ENCODE results near the gene NEIL3.

NEIL3 gene

DNA sequence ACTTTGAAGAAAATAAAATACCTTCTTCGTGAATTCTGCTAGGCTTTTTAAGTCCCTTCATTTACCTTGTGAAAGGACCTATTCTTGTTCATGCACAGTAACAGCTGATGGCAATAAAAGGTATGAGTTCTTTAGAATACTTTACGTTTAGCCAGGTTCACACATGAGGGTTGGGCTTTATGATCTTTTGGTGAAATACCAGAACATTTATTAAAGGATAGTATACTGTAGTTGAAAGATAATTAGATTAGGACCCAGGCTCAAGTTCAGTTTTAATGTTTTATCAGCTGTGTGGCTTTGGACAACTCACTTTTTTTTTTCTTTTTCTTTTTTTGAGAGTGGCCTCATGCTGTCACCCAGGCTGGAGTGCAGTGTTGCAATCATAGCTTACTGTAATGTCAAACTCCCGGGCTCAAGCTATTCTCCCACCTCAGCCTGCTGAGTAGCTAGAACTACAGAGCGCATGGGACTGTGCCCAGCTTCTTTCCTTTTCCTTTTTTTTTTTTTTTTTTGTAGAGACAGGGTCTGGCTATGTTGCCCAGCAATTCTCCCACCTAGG lies 28.2 kb upstream of the NEIL3 start:
- H3K4me3 ChIP-seq (ENCODE audit: insufficient read depth, low read depth, low read length, poor library complexity, severe bottlenecking), result no peak overlapping the region
- H3K4me1 ChIP-seq (ENCODE audit: control insufficient read depth, insufficient read depth, low read length, poor library complexity, severe bottlenecking), result no peaks in the 10 kb centered on the region
- no peak for DNase-seq
- no peaks in the 10 kb centered on the region for H3K27me3 ChIP-seq (replicated peaks; ENCODE audit: control insufficient read depth, insufficient read depth, low read length, poor library complexity, severe bottlenecking)
- no peaks in the 10 kb centered on the region for H3K9me3 ChIP-seq (ENCODE audit: control insufficient read depth, low read length)
- no peaks in the 10 kb centered on the region for H3K36me3 ChIP-seq (ENCODE audit: control insufficient read depth, insufficient read depth, low read length)
- no peak overlapping the region for H3K27ac ChIP-seq (ENCODE audit: insufficient read depth, low read length, poor library complexity, severe bottlenecking)

DNA sequence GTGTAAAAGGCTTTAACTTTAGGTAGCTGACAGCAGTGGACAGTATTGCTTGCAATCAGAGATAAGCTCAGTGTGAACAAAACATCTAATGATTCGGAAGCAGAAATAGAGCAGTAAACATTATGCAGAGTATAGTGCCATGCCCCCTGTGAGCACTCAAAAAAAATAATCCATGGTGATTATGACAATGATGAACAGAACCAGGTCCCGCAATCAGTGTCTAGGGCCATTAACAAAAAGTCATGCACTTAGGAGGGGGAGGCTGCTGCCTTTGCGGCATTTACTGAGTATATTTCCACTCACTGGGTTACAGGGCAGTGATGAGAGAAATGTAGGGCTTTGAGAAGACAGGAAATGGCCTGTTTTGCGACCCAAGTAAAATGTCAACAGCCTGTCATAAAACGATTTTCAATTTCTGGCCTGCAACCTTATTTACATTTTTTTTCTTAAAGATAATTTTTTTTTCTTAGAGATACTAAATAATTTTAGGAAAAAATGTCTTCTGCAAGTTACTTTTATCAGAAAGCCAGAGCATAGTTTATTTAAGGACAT lies 27.3 kb upstream of the NEIL3 start:
- no peak for DNase-seq
- Histone ChIP-seq H3K27ac (ENCODE audit: insufficient read depth, low read length, poor library complexity, severe bottlenecking) (no peak overlapping the region), H3K27me3 (replicated peaks; ENCODE audit: control insufficient read depth, insufficient read depth, low read length, poor library complexity, severe bottlenecking) (no peaks in the 10 kb centered on the region), H3K9me3 (ENCODE audit: control insufficient read depth, low read length) (no peaks in the 10 kb centered on the region), H3K4me1 (ENCODE audit: control insufficient read depth, insufficient read depth, low read length, poor library complexity, severe bottlenecking) (no peaks in the 10 kb centered on the region), H3K4me3 (ENCODE audit: insufficient read depth, low read depth, low read length, poor library complexity, severe bottlenecking) (no peak overlapping the region), H3K36me3 (ENCODE audit: control insufficient read depth, insufficient read depth, low read length) (no peaks in the 10 kb centered on the region)

GRCh38 chr4:177283167-177283566 lies 26.5 kb upstream of the NEIL3 start:
- Histone ChIP-seq H3K27ac (ENCODE audit: insufficient read depth, low read length, poor library complexity, severe bottlenecking) (no peak overlapping the region), H3K27me3 (replicated peaks; ENCODE audit: control insufficient read depth, insufficient read depth, low read length, poor library complexity, severe bottlenecking) (no peaks in the 10 kb centered on the region), H3K4me1 (ENCODE audit: control insufficient read depth, insufficient read depth, low read length, poor library complexity, severe bottlenecking) (no peaks in the 10 kb centered on the region), H3K4me3 (ENCODE audit: insufficient read depth, low read depth, low read length, poor library complexity, severe bottlenecking) (no peak overlapping the region), H3K36me3 (ENCODE audit: control insufficient read depth, insufficient read depth, low read length) (no peaks in the 10 kb centered on the region), H3K9me3 (ENCODE audit: control insufficient read depth, low read length) (no peaks in the 10 kb centered on the region)
- DNase-seq, result no peak

DNA sequence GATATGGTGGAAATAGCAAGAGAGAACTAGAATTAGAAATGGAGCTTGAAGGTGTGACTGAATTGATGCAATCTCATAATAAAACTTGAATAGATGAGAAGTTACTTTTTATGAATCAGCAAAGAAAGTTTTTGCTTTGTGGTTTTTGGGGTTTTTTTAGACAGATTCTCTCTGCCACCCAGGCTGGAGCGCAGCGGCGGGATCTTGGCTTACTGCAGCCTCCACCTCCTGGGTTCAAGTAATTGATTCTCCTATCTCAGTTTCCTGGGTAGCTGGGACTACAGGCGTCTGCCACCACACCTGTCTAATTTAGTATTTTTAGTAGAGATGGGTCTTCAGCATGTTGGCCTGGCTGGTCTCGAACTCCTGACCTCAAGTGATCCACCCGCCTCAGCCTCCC lies 23.7 kb upstream of the NEIL3 start:
- no peak for DNase-seq
- Histone ChIP-seq H3K36me3 (ENCODE audit: control insufficient read depth, insufficient read depth, low read length) (no peaks in the 10 kb centered on the region), H3K4me3 (ENCODE audit: insufficient read depth, low read depth, low read length, poor library complexity, severe bottlenecking) (no peak overlapping the region), H3K27ac (ENCODE audit: insufficient read depth, low read length, poor library complexity, severe bottlenecking) (no peak overlapping the region), H3K4me1 (ENCODE audit: control insufficient read depth, insufficient read depth, low read length, poor library complexity, severe bottlenecking) (no peaks in the 10 kb centered on the region), H3K9me3 (ENCODE audit: control insufficient read depth, low read length) (no peaks in the 10 kb centered on the region), H3K27me3 (replicated peaks; ENCODE audit: control insufficient read depth, insufficient read depth, low read length, poor library complexity, severe bottlenecking) (no peaks in the 10 kb centered on the region)

GRCh38 chr4:177287255-177287654 lies 22.4 kb upstream of the NEIL3 start:
- Histone ChIP-seq H3K27ac (ENCODE audit: insufficient read depth, low read length, poor library complexity, severe bottlenecking) (no peak overlapping the region), H3K36me3 (ENCODE audit: control insufficient read depth, insufficient read depth, low read length) (no peaks in the 10 kb centered on the region), H3K4me3 (ENCODE audit: insufficient read depth, low read depth, low read length, poor library complexity, severe bottlenecking) (no peak overlapping the region), H3K4me1 (ENCODE audit: control insufficient read depth, insufficient read depth, low read length, poor library complexity, severe bottlenecking) (no peaks in the 10 kb centered on the region), H3K27me3 (replicated peaks; ENCODE audit: control insufficient read depth, insufficient read depth, low read length, poor library complexity, severe bottlenecking) (no peaks in the 10 kb centered on the region), H3K9me3 (ENCODE audit: control insufficient read depth, low read length) (no peaks in the 10 kb centered on the region)
- DNase-seq, result no peak

- Histone ChIP-seq H3K4me1 (ENCODE audit: control insufficient read depth, insufficient read depth, low read length, poor library complexity, severe bottlenecking) (no peaks in the 10 kb centered on the region), H3K27ac (ENCODE audit: insufficient read depth, low read length, poor library complexity, severe bottlenecking) (no peak overlapping the region)
- DNase-seq, result no peak
Measured at GRCh38 chr4:177288335-177288734, 21.3 kb upstream of the NEIL3 start.

DNA sequence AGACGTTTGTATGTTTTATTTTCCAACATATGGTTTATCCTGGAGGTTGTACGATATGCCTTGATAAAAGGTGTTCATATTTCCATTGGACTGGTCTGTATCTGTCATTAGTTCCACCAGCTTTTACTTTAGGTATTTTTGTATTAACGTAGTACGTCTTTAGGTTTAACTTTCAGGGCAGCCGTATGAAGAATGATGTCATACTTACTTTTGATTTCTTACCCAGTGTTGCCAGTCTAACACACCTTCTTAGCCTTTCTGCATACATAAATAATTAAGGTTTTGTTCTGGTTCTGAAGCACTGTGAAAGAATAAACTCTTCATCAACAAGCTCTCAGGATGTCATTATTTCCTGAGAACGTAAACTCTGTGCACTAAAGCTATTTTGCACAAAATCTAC lies 18.9 kb upstream of the NEIL3 start:
- Histone ChIP-seq H3K4me3 (ENCODE audit: insufficient read depth, low read depth, low read length, poor library complexity, severe bottlenecking) (no peak overlapping the region), H3K9me3 (ENCODE audit: control insufficient read depth, low read length) (no peaks in the 10 kb centered on the region), H3K36me3 (ENCODE audit: control insufficient read depth, insufficient read depth, low read length) (no peaks in the 10 kb centered on the region), H3K27ac (ENCODE audit: insufficient read depth, low read length, poor library complexity, severe bottlenecking) (no peak overlapping the region), H3K4me1 (ENCODE audit: control insufficient read depth, insufficient read depth, low read length, poor library complexity, severe bottlenecking) (no peaks in the 10 kb centered on the region), H3K27me3 (replicated peaks; ENCODE audit: control insufficient read depth, insufficient read depth, low read length, poor library complexity, severe bottlenecking) (no peaks in the 10 kb centered on the region)
- DNase-seq, result no peak

More at GRCh38 chr4:177288335-177288734, 21.3 kb upstream of the NEIL3 start:
- no peak overlapping the region for H3K4me3 ChIP-seq (ENCODE audit: insufficient read depth, low read depth, low read length, poor library complexity, severe bottlenecking)
- H3K36me3 ChIP-seq (ENCODE audit: control insufficient read depth, insufficient read depth, low read length), result no peaks in the 10 kb centered on the region
- no peaks in the 10 kb centered on the region for H3K27me3 ChIP-seq (replicated peaks; ENCODE audit: control insufficient read depth, insufficient read depth, low read length, poor library complexity, severe bottlenecking)
- H3K9me3 ChIP-seq (ENCODE audit: control insufficient read depth, low read length), result no peaks in the 10 kb centered on the region

- no peaks in the 10 kb centered on the region for H3K36me3 ChIP-seq (ENCODE audit: control insufficient read depth, insufficient read depth, low read length)
- H3K9me3 ChIP-seq (ENCODE audit: control insufficient read depth, low read length), result no peaks in the 10 kb centered on the region
- no peaks in the 10 kb centered on the region for H3K4me1 ChIP-seq (ENCODE audit: control insufficient read depth, insufficient read depth, low read length, poor library complexity, severe bottlenecking)
- no peak overlapping the region for H3K4me3 ChIP-seq (ENCODE audit: insufficient read depth, low read depth, low read length, poor library complexity, severe bottlenecking)
- no peaks in the 10 kb centered on the region for H3K27me3 ChIP-seq (replicated peaks; ENCODE audit: control insufficient read depth, insufficient read depth, low read length, poor library complexity, severe bottlenecking)
- H3K27ac ChIP-seq (ENCODE audit: insufficient read depth, low read length, poor library complexity, severe bottlenecking), result no peak overlapping the region
- DNase-seq, result no peak
Measured at GRCh38 chr4:177292171-177292570, 17.5 kb upstream of the NEIL3 start.

- no peaks in the 10 kb centered on the region for H3K9me3 ChIP-seq (ENCODE audit: control insufficient read depth, low read length)
- no peaks in the 10 kb centered on the region for H3K4me1 ChIP-seq (ENCODE audit: control insufficient read depth, insufficient read depth, low read length, poor library complexity, severe bottlenecking)
- DNase-seq, result no peak
- H3K27me3 ChIP-seq (replicated peaks; ENCODE audit: control insufficient read depth, insufficient read depth, low read length, poor library complexity, severe bottlenecking), result no peaks in the 10 kb centered on the region
- no peak overlapping the region for H3K27ac ChIP-seq (ENCODE audit: insufficient read depth, low read length, poor library complexity, severe bottlenecking)
- H3K36me3 ChIP-seq (ENCODE audit: control insufficient read depth, insufficient read depth, low read length), result no peaks in the 10 kb centered on the region
- no peak overlapping the region for H3K4me3 ChIP-seq (ENCODE audit: insufficient read depth, low read depth, low read length, poor library complexity, severe bottlenecking)
Measured at GRCh38 chr4:177293208-177294033, 16.3 kb upstream of the NEIL3 start.

DNA sequence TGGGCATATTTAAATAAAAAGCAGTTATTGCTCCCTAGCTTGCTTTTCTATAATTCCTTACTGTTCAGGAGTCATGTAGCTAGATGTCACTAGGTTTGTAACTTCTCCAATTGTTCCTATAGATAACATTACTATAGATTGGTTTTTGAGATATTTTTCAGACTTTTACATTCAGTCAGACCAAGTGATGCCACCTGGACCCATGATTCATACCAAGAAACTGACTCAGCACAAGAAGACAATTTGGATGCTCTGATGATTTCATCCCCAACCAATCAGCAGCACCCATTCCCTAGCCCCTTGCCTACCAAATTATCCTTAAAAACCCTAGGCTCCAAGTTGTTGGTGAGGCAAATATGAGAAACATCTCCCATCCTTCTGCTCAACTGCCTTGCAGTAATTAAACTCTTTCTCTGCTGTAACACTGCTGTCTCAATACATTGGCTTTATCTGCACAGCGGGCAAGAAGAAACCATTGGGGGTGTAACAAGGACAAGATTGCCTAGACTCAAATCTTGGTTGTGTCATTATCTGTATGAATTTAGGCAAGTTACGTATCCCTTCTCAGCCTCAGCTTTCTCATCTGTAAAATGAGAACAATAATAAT lies 11.8 kb upstream of the NEIL3 start:
- H3K27me3 ChIP-seq (replicated peaks; ENCODE audit: control insufficient read depth, insufficient read depth, low read length, poor library complexity, severe bottlenecking), result no peaks in the 10 kb centered on the region
- DNase-seq, result no peak

More for the DNA sequence above, 11.8 kb upstream of the NEIL3 start:
- H3K4me3 ChIP-seq (ENCODE audit: insufficient read depth, low read depth, low read length, poor library complexity, severe bottlenecking), result no peak overlapping the region
- no peaks in the 10 kb centered on the region for H3K4me1 ChIP-seq (ENCODE audit: control insufficient read depth, insufficient read depth, low read length, poor library complexity, severe bottlenecking)
- no peaks in the 10 kb centered on the region for H3K9me3 ChIP-seq (ENCODE audit: control insufficient read depth, low read length)
- H3K36me3 ChIP-seq (ENCODE audit: control insufficient read depth, insufficient read depth, low read length), result no peaks in the 10 kb centered on the region
- H3K27ac ChIP-seq (ENCODE audit: insufficient read depth, low read length, poor library complexity, severe bottlenecking), result no peak overlapping the region
